Sigmoid colon (tissue), 7 donors: ENCODE data around the gene ELF3. TPM values are rescaled to one million over a fixed set of nuclear protein-coding genes. Genes with fewer than 3 reads are reported as not detected.

Experiments
- DNase-seq: peaks from one replicate; pipeline ENCODE4 v3.0.0-alpha.2; 2019
- H3K27ac ChIP-seq, 4 donors: fragments of 200-600 bp; sonication (generic); one replicate each; pipeline ENCODE4 v1.5.1; 2016 to 2019; ENCODE audit warnings: mild to moderate bottlenecking in 1 of 4
- H3K27me3 ChIP-seq, 3 donors: fragments of 200-600 bp; sonication (generic); one replicate each; pipeline ENCODE4 v1.5.1; 2019; ENCODE audit warnings: mild to moderate bottlenecking in 1 of 3
- H3K36me3 ChIP-seq, 4 donors: fragments of 200-600 bp; sonication (generic); one replicate each; pipeline ENCODE4 v1.5.1; 2016 to 2019
- H3K4me1 ChIP-seq, 4 donors: fragments of 200-600 bp; sonication (generic); one replicate each; pipeline ENCODE4 v1.5.1; 2017 to 2019
- H3K4me3 ChIP-seq, 4 donors: fragments of 200-600 bp; sonication (generic); one replicate each; pipeline ENCODE4 v1.5.1; 2017 to 2019; ENCODE audit warnings: mild to moderate bottlenecking in 2 of 4, moderate library complexity in 1 of 4
- H3K9me3 ChIP-seq, 4 donors: fragments of 200-600 bp in 3 of 4; sonication (generic) in 3 of 4; one replicate each; pipeline versions ENCODE4 v1.5.1 to v1.6.1; 2013 to 2019
- EP300 ChIP-seq, 4 donors: sonication (generic); formaldehyde crosslinking; IDR thresholded peaks; one replicate each; pipeline ENCODE4 v1.6.1; 2017; ENCODE audit warnings: antibody characterized with exemption in 4 of 4
- POLR2A ChIP-seq, 2 donors: fragments of 450-650 bp; IDR thresholded peaks; one replicate each; pipeline ENCODE4 v1.6.1; 2016; ENCODE audit warnings: antibody characterized with exemption in 2 of 2, mild to moderate bottlenecking in 2 of 2, moderate library complexity in 2 of 2
- POLR2AphosphoS5 ChIP-seq, 4 donors: sonication (generic); formaldehyde crosslinking; IDR thresholded peaks; one replicate each; pipeline ENCODE4 v1.6.1; 2017; ENCODE audit warnings: antibody characterized with exemption in 4 of 4
- WGBS, 2 donors: extraction: QIAGEN DNeasy Blood & Tissue Kit; methylation state at CpG; one replicate each; pipeline ENCODE4 v1.1.7; 2013; 5-methylcytosine and 5-hydroxymethylcytosine counted together
- intact Hi-C: fragments of 100-400 bp; cut with DNase I; formaldehyde crosslinking; loops from one replicate; pipeline ENCODE4 v1.15.1; 2023
- polyA plus RNA-seq, 3 donors: library from polyadenylated mRNA; stranded (reverse); fragments of 200-250 nt; gene quantifications; one replicate each; pipeline ENCODE4 v1.2.3, GENCODE V29; 2013
- total RNA-seq, 4 donors: library from RNA; depleted of rRNA; stranded (reverse); fragments of >200 nt; gene quantifications; one replicate each; pipeline ENCODE4 v1.1.0, GENCODE V29; 2016
- TF ChIP-seq, protein P1 (sequence below), 4 experiments: fragments of 450-650 bp in 3 of 4; fragments of 200-600 bp in 1 of 4; IDR thresholded peaks; one replicate each; pipeline ENCODE4 v1.5.1; 2016 to 2019; ENCODE audit warnings: antibody characterized with exemption in 4 of 4, mild to moderate bottlenecking in 3 of 4, moderate library complexity in 2 of 4
- donor health status: healthy with polysubstance abuse.
- donor health status: Bipolar disorder and iron deficiency.
- donor health status: healthy.

Gene ELF3
- total and polyA plus RNA-seq, 7 donors = 0.16 to 665 (median 1.8) TPM

DNA sequence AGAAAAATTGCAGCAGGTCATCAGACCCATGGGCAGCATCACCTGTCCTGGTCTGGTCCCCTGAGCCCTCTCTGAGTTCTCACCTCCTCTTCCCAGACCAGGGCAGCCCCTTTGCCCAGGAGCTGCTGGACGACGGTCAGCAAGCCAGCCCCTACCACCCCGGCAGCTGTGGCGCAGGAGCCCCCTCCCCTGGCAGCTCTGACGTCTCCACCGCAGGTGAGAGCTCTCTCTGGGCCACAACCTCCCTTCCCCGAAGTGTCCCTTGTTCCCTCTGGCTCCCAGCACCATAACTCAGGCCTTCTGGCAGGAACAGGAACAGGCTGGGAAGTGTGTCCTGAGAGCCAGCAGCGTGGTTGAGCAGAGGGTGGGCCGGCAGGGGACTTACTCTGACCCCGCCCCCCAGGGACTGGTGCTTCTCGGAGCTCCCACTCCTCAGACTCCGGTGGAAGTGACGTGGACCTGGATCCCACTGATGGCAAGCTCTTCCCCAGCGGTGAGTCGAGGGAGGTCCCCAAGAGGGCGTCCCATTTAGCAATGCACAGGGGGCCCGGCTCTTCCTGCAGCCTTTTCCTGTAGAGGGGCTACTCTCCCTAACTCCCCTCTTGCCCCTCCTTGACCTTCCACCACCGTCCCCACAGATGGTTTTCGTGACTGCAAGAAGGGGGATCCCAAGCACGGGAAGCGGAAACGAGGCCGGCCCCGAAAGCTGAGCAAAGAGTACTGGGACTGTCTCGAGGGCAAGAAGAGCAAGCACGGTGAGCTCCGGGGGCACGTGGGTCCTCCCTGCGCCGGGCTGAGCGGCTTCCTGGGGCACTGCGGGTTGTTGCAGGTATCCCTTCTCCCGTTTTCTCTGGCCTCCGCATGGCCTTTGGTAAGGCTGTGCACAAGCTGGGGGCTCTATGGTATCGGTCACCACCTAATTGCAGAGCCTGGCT is 2.4 kb downstream of the ELF3 start:
- Histone ChIP-seq H3K9me3 (no peaks in the 10 kb centered on the region), H3K27ac (peak overlapping the region in 1 of 4 donors; percentile 12), H3K27me3 (peaks cover 0 to 6% (median 2%) of the 10 kb centered on the region in 3 donors), H3K36me3 (no peaks in the 10 kb centered on the region), H3K4me1 (peaks cover 0 to 4% (median 0%) of the 10 kb centered on the region in 4 donors), H3K4me3 (peak overlapping the region in 1 of 4 donors; percentile 14)
- 16 to 62% methylated on average over 35 of the region's 35 CpGs for WGBS, 2 donors
- TF ChIP-seq, protein P1, sequence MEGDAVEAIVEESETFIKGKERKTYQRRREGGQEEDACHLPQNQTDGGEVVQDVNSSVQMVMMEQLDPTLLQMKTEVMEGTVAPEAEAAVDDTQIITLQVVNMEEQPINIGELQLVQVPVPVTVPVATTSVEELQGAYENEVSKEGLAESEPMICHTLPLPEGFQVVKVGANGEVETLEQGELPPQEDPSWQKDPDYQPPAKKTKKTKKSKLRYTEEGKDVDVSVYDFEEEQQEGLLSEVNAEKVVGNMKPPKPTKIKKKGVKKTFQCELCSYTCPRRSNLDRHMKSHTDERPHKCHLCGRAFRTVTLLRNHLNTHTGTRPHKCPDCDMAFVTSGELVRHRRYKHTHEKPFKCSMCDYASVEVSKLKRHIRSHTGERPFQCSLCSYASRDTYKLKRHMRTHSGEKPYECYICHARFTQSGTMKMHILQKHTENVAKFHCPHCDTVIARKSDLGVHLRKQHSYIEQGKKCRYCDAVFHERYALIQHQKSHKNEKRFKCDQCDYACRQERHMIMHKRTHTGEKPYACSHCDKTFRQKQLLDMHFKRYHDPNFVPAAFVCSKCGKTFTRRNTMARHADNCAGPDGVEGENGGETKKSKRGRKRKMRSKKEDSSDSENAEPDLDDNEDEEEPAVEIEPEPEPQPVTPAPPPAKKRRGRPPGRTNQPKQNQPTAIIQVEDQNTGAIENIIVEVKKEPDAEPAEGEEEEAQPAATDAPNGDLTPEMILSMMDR (IDR thresholded peaks at IDR 0.05) = no peak
- TF ChIP-seq POLR2A (IDR thresholded peaks at IDR 0.05) = no peak
- TF ChIP-seq POLR2AphosphoS5 (IDR thresholded peaks at IDR 0.05) = no peak
- no peak for TF ChIP-seq EP300 (IDR thresholded peaks at IDR 0.05)
- DNase-seq = no peak
- intact Hi-C loops = no loop called here

DNA sequence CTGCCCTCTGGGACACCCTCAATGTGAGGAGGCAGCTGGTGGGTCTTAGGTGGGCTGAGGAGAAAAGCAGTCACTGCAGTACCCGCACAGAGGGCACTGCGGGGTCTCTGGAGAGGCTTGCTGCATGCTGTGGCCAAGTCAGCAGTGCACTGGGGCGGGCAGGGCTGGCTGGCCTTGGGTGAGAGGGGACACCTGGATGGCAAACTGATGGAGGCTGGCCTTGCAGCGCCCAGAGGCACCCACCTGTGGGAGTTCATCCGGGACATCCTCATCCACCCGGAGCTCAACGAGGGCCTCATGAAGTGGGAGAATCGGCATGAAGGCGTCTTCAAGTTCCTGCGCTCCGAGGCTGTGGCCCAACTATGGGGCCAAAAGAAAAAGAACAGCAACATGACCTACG is 3.2 kb downstream of the ELF3 start:
- no peak overlapping the region for H3K27ac ChIP-seq
- no peak overlapping the region for H3K4me3 ChIP-seq

DNA sequence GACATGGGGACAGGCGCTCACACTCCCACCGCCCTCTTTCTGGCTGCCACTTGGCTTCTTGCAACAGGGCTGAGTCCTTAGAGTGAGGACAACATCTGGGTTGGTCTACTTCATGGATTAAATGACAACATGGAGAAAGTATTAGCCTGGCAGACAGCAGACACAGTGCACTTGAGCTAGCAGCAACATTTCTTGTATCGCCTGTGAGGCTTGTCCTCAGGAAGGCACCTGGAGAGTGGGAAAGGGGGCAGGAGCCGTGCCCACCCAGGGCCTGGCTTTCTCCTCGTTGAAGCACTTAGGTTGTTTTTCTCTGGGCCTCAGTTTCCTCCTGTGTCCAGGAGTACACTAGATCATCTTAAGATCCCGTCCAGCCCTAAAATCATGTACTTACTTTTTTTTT is 3.7 kb downstream of the ELF3 start:
- 16 to 71% methylated on average over 6 of the region's 6 CpGs for WGBS, 2 donors
- peaks cover 0 to 4% (median 0%) of the 10 kb centered on the region in 4 donors for H3K4me1 ChIP-seq
- no peaks in the 10 kb centered on the region for H3K9me3 ChIP-seq
- intact Hi-C loops = no loop called here
- H3K36me3 ChIP-seq = no peaks in the 10 kb centered on the region
- H3K27me3 ChIP-seq = peaks cover 0 to 19% (median 6%) of the 10 kb centered on the region in 3 donors
- TF ChIP-seq EP300 (IDR thresholded peaks at IDR 0.05) (no peak), POLR2AphosphoS5 (IDR thresholded peaks at IDR 0.05) (no peak), POLR2A (IDR thresholded peaks at IDR 0.05) (no peak)
- TF ChIP-seq, protein P1 (IDR thresholded peaks at IDR 0.05) = no peak
- H3K4me3 ChIP-seq = no peak overlapping the region
- no peak overlapping the region for H3K27ac ChIP-seq
- no peak for DNase-seq

More for the DNA sequence above, 3.2 kb downstream of the ELF3 start:
- DNase-seq = no peak
- H3K9me3 ChIP-seq = no peaks in the 10 kb centered on the region
- H3K36me3 ChIP-seq = no peaks in the 10 kb centered on the region
- peaks cover 0 to 4% (median 0%) of the 10 kb centered on the region in 4 donors for H3K4me1 ChIP-seq
- intact Hi-C loops = no loop called here
- 18 to 74% methylated on average over 12 of the region's 12 CpGs for WGBS, 2 donors
- no peak for TF ChIP-seq EP300 (IDR thresholded peaks at IDR 0.05)
- TF ChIP-seq POLR2AphosphoS5 (IDR thresholded peaks at IDR 0.05) = no peak
- TF ChIP-seq, protein P1 (IDR thresholded peaks at IDR 0.05) = no peak
- TF ChIP-seq POLR2A (IDR thresholded peaks at IDR 0.05) = no peak
- H3K27me3 ChIP-seq = peaks cover 0 to 14% (median 6%) of the 10 kb centered on the region in 3 donors

DNA sequence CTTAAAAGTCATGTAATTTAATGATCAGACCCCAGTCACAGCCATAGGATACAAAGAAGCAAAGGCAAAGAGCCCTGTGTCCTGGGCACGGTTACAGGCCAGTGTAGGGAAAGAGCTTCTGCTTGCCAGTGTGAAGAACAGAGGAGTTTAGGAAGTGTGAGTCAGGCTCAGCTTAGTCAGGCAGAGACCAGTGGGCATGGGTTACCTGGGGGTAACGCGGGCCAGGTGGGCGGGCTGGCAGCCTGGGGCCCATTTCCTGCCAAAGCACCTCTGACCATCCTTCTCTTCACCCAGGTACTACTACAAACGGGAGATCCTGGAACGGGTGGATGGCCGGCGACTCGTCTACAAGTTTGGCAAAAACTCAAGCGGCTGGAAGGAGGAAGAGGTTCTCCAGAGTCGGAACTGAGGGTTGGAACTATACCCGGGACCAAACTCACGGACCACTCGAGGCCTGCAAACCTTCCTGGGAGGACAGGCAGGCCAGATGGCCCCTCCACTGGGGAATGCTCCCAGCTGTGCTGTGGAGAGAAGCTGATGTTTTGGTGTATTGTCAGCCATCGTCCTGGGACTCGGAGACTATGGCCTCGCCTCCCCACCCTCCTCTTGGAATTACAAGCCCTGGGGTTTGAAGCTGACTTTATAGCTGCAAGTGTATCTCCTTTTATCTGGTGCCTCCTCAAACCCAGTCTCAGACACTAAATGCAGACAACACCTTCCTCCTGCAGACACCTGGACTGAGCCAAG is 4.7 kb downstream of the ELF3 start:
- H3K27me3 ChIP-seq = peaks cover 0 to 20% (median 6%) of the 10 kb centered on the region in 3 donors
- H3K4me1 ChIP-seq = no peaks in the 10 kb centered on the region
- DNase-seq = no peak
- WGBS, 2 donors = 14 to 67% methylated on average over 17 of the region's 17 CpGs
- H3K36me3 ChIP-seq = no peaks in the 10 kb centered on the region
- intact Hi-C loops = no loop called here
- TF ChIP-seq POLR2AphosphoS5 (IDR thresholded peaks at IDR 0.05) = peak in 1 of 4 donors; percentile 11
- TF ChIP-seq, protein P1 (IDR thresholded peaks at IDR 0.05) = no peak
- H3K9me3 ChIP-seq = no peaks in the 10 kb centered on the region
- no peak overlapping the region for H3K4me3 ChIP-seq
- H3K27ac ChIP-seq = no peak overlapping the region
